Neutrophil (primary cell): Measurements from ENCODE around the gene RPN2.

Source experiments
- H3K27ac ChIP-seq: fragments of 200-600 bp; sonication (generic); 2 replicates; pipeline ENCODE4 v1.5.1; 2016; ENCODE audit warnings: mild to moderate bottlenecking, moderate library complexity
- H3K27me3 ChIP-seq: fragments of 200-600 bp; sonication (generic); 2 replicates; pipeline ENCODE4 v1.6.0; 2016; ENCODE audit warnings: mild to moderate bottlenecking
- H3K36me3 ChIP-seq: fragments of 200-600 bp; sonication (generic); 2 replicates; pipeline ENCODE4 v1.5.1; 2017
- H3K4me1 ChIP-seq, 2 experiments: fragments of 200-600 bp in 1 of 2; sonication (generic) in 1 of 2; 1 replicate in 1 of 2; 2 replicates in 1 of 2; pipeline versions ENCODE4 v1.5.1 to v1.6.1; 2013 to 2016; ENCODE audit warnings: low read depth in 1 of 2, low read length in 1 of 2, mild to moderate bottlenecking in 1 of 2, moderate library complexity in 1 of 2; ENCODE audit not compliant: control insufficient read depth in 1 of 2, insufficient read depth in 1 of 2
- H3K4me3 ChIP-seq, 2 experiments: fragments of 200-600 bp in 1 of 2; sonication (generic) in 1 of 2; 1 replicate in 1 of 2; 2 replicates in 1 of 2; pipeline ENCODE4 v1.5.1; 2013 to 2016; ENCODE audit warnings: low read depth in 1 of 2, low read length in 1 of 2, mild to moderate bottlenecking in 1 of 2, moderate library complexity in 1 of 2
- H3K9me3 ChIP-seq: fragments of 200-600 bp; sonication (generic); 2 replicates; pipeline ENCODE4 v1.5.1; 2016
- CTCF ChIP-seq: fragments of 200-600 bp; sonication (generic); IDR thresholded peaks from 2 replicates; pipeline ENCODE4 v1.5.1; 2016; ENCODE audit warnings: antibody characterized with exemption

Gene RPN2

DNA sequence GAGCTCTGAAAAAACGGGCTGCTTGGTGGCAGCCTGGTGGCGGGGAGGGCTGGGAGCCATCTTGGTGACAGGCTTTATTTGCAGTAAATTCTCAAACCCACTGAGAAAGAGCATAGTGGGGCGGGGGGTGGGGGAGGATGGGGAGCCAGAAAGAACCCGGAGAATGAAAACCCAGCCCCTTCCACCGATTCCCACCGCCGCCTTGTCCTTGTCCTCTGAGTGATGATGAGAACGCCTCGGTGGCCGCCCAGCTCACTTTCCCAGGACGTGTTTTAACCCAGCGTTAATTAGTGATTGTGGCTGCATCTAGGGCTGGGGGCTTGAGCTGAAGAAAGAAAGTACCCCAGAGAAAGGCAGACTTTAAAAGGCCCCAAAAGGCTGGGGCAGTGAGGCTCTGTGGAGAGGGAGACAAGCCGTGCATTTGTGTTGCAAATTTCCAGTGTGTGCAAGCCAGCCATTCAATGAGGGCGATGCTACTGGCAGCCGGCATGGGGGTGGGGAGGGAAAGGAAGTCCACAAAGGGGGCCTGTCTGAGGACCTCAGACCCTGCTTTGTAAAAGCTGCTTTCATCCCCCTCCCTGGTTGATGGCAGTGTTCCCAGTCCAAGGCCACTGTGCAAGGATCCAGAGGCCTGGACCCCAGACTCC is 88.7 kb downstream of the RPN2 start:
- Histone ChIP-seq H3K27ac (no peak overlapping the region), H3K4me3 (no peak overlapping the region), H3K36me3 (no peaks in the 10 kb centered on the region), H3K4me1 (peaks cover 22 to 27% of the 10 kb centered on the region in 2 experiments), H3K27me3 (no peaks in the 10 kb centered on the region), H3K9me3 (no peaks in the 10 kb centered on the region)
- no peak for TF ChIP-seq CTCF

- Histone ChIP-seq H3K27me3 (no peaks in the 10 kb centered on the region), H3K4me1 (peaks cover 26% of the 10 kb centered on the region in 2 experiments), H3K36me3 (no peaks in the 10 kb centered on the region), H3K9me3 (no peaks in the 10 kb centered on the region), H3K27ac (peak overlapping the region; percentile 95), H3K4me3 (peak overlapping the region; percentile 17 to 29)
- no peak for TF ChIP-seq CTCF
Measured at GRCh38 chr20:37270576-37271420, 91.7 kb downstream of the RPN2 start.

- no peak for TF ChIP-seq CTCF
- Histone ChIP-seq H3K4me3 (no peak overlapping the region), H3K9me3 (no peaks in the 10 kb centered on the region), H3K27me3 (no peaks in the 10 kb centered on the region), H3K36me3 (no peaks in the 10 kb centered on the region), H3K27ac (peak overlapping the region; percentile 95), H3K4me1 (peaks cover 26% of the 10 kb centered on the region in 2 experiments)
Measured at GRCh38 chr20:37271421-37271768, 92.3 kb downstream of the RPN2 start.

DNA sequence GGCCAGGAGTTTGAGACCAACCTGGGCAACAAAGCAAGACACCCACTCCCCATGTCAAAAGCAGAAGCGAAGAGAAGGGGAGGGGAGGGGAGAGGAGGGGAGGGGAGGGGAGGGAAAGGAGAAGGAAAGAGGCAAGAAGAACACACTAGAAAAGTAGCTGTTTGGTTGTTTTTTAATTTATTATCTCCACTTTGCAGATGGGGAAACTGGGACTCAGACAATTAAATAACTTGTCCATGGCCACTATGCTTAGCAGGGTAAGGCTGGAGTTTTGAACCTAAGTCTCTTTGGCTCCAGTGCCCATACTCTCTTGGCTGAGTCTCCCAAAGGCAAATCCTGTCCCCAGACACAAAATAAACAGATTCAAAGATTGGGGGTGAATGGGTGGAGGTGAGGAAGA is 94.9 kb downstream of the RPN2 start:
- TF ChIP-seq CTCF, result no peak
- H3K27me3 ChIP-seq, result no peaks in the 10 kb centered on the region
- no peak overlapping the region for H3K4me3 ChIP-seq
- H3K36me3 ChIP-seq, result no peaks in the 10 kb centered on the region
- H3K27ac ChIP-seq, result no peak overlapping the region
- no peaks in the 10 kb centered on the region for H3K9me3 ChIP-seq
- peaks cover 33 to 34% of the 10 kb centered on the region in 2 experiments for H3K4me1 ChIP-seq

- no peak for TF ChIP-seq CTCF
- no peak overlapping the region for H3K27ac ChIP-seq
- H3K36me3 ChIP-seq, result no peaks in the 10 kb centered on the region
- H3K9me3 ChIP-seq, result no peaks in the 10 kb centered on the region
- no peak overlapping the region for H3K4me3 ChIP-seq
- H3K4me1 ChIP-seq, result peaks cover 25 to 28% of the 10 kb centered on the region in 2 experiments
- H3K27me3 ChIP-seq, result no peaks in the 10 kb centered on the region
Measured at GRCh38 chr20:37274851-37275524, 95.9 kb downstream of the RPN2 start.
